Lower leg skin (tissue), 4 donors: ENCODE data around the gene EFCAB11. TPM values are rescaled to one million over a fixed set of nuclear protein-coding genes. Genes with fewer than 3 reads are reported as not detected.

Experiments used
- DNase-seq, 2 donors: peaks; one replicate each; pipeline ENCODE4 v3.0.0-alpha.2; 2019; ENCODE audit warnings: low spot score in 2 of 2
- H3K4me3 ChIP-seq: fragments of 200-600 bp; sonication (generic); 2 replicates; pipeline ENCODE4 v1.5.1; 2017; ENCODE audit warnings: mild to moderate bottlenecking, low read depth; ENCODE audit not compliant: poor library complexity, severe bottlenecking
- CTCF ChIP-seq, 3 donors: fragments of 450-650 bp; IDR thresholded peaks; one replicate each; pipeline ENCODE4 v1.5.1; 2016; ENCODE audit warnings: antibody characterized with exemption in 3 of 3, mild to moderate bottlenecking in 3 of 3, moderate library complexity in 2 of 3
- POLR2A ChIP-seq, 2 donors: fragments of 450-650 bp; IDR thresholded peaks; one replicate each; pipeline ENCODE4 v1.6.1; 2016 to 2017; ENCODE audit warnings: antibody characterized with exemption in 2 of 2, mild to moderate bottlenecking in 1 of 2, moderate library complexity in 1 of 2
- WGBS, 2 donors: methylation state at CpG; one replicate each; pipeline ENCODE4 v1.1.5; 2018; 5-methylcytosine and 5-hydroxymethylcytosine counted together
- intact Hi-C: fragments of 100-400 bp; cut with DNase I; formaldehyde crosslinking; loops from one replicate; pipeline ENCODE4 v1.15.0; 2023; ENCODE audit warnings: low total_unique reads
- total RNA-seq, 4 donors: library from RNA; depleted of rRNA; stranded (reverse); fragments of >200 nt; gene quantifications; one replicate each; pipeline ENCODE4 v1.1.0, GENCODE V29; 2016

EFCAB11 gene
- total RNA-seq, 4 donors from 2014 or later: 2.6 to 9.6 (median 4.7) TPM

- peak in 1 of 2 donors; percentile 21 for DNase-seq
- WGBS, 2 donors: 49 to 67% methylated on average over 4 of the region's 4 CpGs
- TF ChIP-seq POLR2A (IDR thresholded peaks at IDR 0.05) (no peak), CTCF (IDR thresholded peaks at IDR 0.05) (no peak)
- H3K4me3 ChIP-seq: no peak overlapping the region
- intact Hi-C loops: loop anchor here (5.0 kb wide), 1 partner anchor 726 kb away; no protein-coding TSS in a partner anchor
Observed at GRCh38 chr14:89767861-89768268, 186.7 kb downstream of the EFCAB11 start.

- intact Hi-C loops: loop anchor here (5.0 kb wide), 1 partner anchor 725 kb away; no protein-coding TSS in a partner anchor
- WGBS, 2 donors: 49 to 77% methylated on average over 3 of the region's 3 CpGs
Observed at GRCh38 chr14:89767131-89767530, 187.4 kb downstream of the EFCAB11 start.

GRCh38 chr14:89765346-89765745, 189.2 kb downstream of the EFCAB11 start:
- intact Hi-C loops: loop anchor here (5.0 kb wide), 1 partner anchor 723 kb away; no protein-coding TSS in a partner anchor
- H3K4me3 ChIP-seq: no peak overlapping the region
- no peak for DNase-seq
- 33 to 99% methylated on average over 3 of the region's 3 CpGs for WGBS, 2 donors
- TF ChIP-seq POLR2A (IDR thresholded peaks at IDR 0.05) (no peak), CTCF (IDR thresholded peaks at IDR 0.05) (no peak)

More at GRCh38 chr14:89767131-89767530, 187.4 kb downstream of the EFCAB11 start:
- no peak overlapping the region for H3K4me3 ChIP-seq
- DNase-seq: no peak
- no peak for TF ChIP-seq CTCF (IDR thresholded peaks at IDR 0.05)
- TF ChIP-seq POLR2A (IDR thresholded peaks at IDR 0.05): no peak

GRCh38 chr14:89760086-89760485, 194.4 kb downstream of the EFCAB11 start:
- no peak overlapping the region for H3K4me3 ChIP-seq
- TF ChIP-seq CTCF (IDR thresholded peaks at IDR 0.05) (no peak), POLR2A (IDR thresholded peaks at IDR 0.05) (no peak)
- WGBS, 2 donors: 75 to 77% methylated on average over 7 of the region's 7 CpGs
- intact Hi-C loops: no loop called here
- no peak for DNase-seq

- no peak overlapping the region for H3K4me3 ChIP-seq
- 73 to 74% methylated on average over 5 of the region's 5 CpGs for WGBS, 2 donors
- intact Hi-C loops: no loop called here
- TF ChIP-seq CTCF (IDR thresholded peaks at IDR 0.05) (no peak), POLR2A (IDR thresholded peaks at IDR 0.05) (no peak)
- no peak for DNase-seq
Observed at GRCh38 chr14:89757313-89757939, 197.1 kb downstream of the EFCAB11 start.

GRCh38 chr14:89755816-89756215, 198.7 kb downstream of the EFCAB11 start:
- TF ChIP-seq POLR2A (IDR thresholded peaks at IDR 0.05) (no peak), CTCF (IDR thresholded peaks at IDR 0.05) (no peak)
- 69 to 70% methylated on average over 4 of the region's 4 CpGs for WGBS, 2 donors
- intact Hi-C loops: no loop called here
- no peak for DNase-seq
- no peak overlapping the region for H3K4me3 ChIP-seq
